ENCODE measurements around the gene TMEM40. TPM values are rescaled to one million over a fixed set of nuclear protein-coding genes. Genes with fewer than 3 reads are reported as not detected.

TMEM40 gene
- polyA plus RNA-seq, 1 experiment, result 0.41 TPM

DNA sequence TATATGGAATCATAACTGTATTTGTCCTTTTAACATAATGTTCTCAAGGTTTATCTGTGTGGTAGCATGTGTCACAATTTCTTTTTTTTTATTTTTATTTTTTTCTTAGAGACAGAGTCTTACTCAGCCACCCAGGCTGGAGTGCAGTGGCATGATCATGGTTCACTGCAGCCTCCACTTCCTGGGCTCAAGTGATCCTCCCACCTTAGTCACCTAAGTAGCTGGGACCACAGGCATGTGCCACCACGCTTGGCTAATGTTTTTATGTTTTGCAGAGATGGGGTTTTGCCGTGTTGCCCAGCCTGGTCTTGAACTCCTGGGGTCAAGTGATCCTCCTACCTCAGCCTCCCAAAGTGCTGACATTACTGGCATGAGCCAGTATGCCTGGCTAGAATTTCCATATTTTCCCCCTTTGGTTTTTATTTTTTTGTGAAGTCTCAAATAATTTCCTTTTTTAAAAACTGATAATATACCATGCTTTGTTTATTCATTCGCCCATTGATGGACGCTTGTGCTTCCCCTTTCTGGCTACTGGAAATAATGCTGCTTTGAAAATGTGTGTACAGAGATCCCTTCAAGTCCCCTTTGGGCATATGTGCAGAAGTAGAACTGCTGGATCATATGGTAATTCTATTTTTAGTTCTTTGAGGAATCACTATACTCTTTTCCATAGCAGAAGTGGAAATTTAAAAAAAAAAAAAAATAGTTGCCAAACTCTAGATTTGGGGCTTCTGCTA lies 28.4 kb downstream of the TMEM40 start:
- Histone ChIP-seq H3K4me3 (ENCODE audit: low read depth, low read length) (no peak overlapping the region), H3K27ac (ENCODE audit: low read depth, low read length) (no peak overlapping the region), H3K27me3 (ENCODE audit: control insufficient read depth, insufficient read depth, low read length) (no peaks in the 10 kb centered on the region), H3K9me3 (ENCODE audit: control insufficient read depth, insufficient read depth, low read length) (no peaks in the 10 kb centered on the region)
- no peak for DNase-seq (ENCODE audit: low read depth, low spot score)
- ChIA-PET CTCF (no interaction called here), POLR2A (no interaction called here)
- TF ChIP-seq, protein P1, sequence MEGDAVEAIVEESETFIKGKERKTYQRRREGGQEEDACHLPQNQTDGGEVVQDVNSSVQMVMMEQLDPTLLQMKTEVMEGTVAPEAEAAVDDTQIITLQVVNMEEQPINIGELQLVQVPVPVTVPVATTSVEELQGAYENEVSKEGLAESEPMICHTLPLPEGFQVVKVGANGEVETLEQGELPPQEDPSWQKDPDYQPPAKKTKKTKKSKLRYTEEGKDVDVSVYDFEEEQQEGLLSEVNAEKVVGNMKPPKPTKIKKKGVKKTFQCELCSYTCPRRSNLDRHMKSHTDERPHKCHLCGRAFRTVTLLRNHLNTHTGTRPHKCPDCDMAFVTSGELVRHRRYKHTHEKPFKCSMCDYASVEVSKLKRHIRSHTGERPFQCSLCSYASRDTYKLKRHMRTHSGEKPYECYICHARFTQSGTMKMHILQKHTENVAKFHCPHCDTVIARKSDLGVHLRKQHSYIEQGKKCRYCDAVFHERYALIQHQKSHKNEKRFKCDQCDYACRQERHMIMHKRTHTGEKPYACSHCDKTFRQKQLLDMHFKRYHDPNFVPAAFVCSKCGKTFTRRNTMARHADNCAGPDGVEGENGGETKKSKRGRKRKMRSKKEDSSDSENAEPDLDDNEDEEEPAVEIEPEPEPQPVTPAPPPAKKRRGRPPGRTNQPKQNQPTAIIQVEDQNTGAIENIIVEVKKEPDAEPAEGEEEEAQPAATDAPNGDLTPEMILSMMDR (IDR thresholded peaks at IDR 0.05; ENCODE audit: low read depth, low read length), result no peak

DNA sequence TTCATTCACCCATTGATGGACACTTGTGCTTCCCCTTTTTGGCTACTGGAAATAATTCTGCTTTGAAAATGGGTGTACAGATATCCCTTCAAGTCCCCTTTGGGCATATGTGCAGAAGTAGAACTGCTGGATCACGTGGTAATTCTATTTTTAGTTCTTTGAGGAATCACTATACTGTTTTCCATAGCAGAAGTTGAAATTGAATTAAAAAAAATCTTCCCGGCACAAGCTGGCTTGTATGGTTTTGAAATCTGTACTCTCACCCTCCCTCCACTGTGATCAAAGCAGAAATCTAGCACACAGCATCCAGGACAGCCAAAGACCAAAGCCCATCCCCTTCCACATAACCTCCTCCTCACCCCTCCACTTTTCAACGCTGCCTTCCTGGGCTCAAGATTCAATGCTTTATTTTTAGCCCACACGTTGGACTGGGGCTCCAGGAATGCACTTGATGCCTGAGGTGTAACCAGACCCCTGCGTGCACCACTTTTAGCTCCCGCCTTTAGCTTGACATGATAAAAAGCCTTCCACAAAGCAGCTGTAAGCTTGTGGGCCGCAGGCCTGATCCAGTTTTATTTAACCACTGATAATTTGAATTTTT lies 29.9 kb downstream of the TMEM40 start:
- TF ChIP-seq, protein P1 (IDR thresholded peaks at IDR 0.05; ENCODE audit: low read depth, low read length), result no peak
- DNase-seq (ENCODE audit: low read depth, low spot score), result no peak
- CTCF ChIA-PET, result interaction anchor here (2.0 kb wide), 1 partner anchor 9 kb away, joined by 18 read pairs; no protein-coding TSS in a partner anchor
- H3K27me3 ChIP-seq (ENCODE audit: control insufficient read depth, insufficient read depth, low read length), result no peaks in the 10 kb centered on the region
- no peak overlapping the region for H3K27ac ChIP-seq (ENCODE audit: low read depth, low read length)
- H3K4me3 ChIP-seq (ENCODE audit: low read depth, low read length), result no peak overlapping the region
- POLR2A ChIA-PET, result interaction anchor here (0.6 to 0.7 kb wide), 2 partner anchors 104 to 142 kb away, joined by 3 to 13 read pairs; no protein-coding TSS in a partner anchor
- H3K9me3 ChIP-seq (ENCODE audit: control insufficient read depth, insufficient read depth, low read length), result no peaks in the 10 kb centered on the region

DNA sequence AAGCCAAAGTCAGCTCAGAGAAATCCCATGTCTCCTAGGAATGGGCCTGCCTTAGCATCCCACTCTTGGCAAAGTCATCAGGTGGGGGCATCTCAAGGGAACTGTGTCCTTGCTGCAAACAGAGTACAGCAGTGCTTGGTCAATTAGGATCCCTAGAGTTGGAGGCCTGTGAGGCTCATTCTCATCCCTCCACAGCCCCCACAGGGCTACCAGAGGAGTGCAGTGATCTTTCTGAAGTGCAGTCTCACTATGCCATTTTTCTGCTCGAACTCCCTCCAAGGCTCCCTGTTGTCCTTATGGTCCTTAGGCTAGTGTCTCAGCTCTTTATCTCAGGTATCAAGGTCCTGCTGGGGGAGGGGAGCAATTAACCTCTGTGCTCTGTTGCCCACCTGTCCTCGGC lies 31.1 kb downstream of the TMEM40 start:
- CTCF ChIA-PET, result interaction anchor here (2.0 kb wide), 1 partner anchor 8 kb away, joined by 18 read pairs; no protein-coding TSS in a partner anchor

DNA sequence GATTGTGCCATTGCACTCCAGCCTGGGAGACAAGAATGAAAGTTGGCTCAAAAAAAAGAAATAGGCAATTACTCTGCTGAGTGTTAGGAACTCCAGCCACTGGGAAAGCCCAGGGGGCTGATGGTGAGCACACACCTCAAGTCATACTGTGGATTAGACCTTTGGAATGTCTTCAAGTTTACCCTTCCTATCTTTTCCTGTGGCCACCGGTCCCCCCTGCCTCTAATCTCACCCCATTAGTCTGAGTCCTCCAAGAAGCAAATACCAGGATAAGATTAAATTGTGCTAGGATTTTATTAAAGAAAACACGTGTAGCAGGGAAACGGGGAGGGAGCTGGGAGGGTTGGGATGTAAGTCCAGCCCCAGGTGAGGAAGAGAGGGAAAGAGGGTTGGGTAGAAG lies 31.6 kb downstream of the TMEM40 start:
- no peak overlapping the region for H3K4me3 ChIP-seq (ENCODE audit: low read depth, low read length)
- DNase-seq (ENCODE audit: low read depth, low spot score), result no peak
- H3K27ac ChIP-seq (ENCODE audit: low read depth, low read length), result no peak overlapping the region
- POLR2A ChIA-PET, result no interaction called here
- CTCF ChIA-PET, result no interaction called here
- no peaks in the 10 kb centered on the region for H3K9me3 ChIP-seq (ENCODE audit: control insufficient read depth, insufficient read depth, low read length)
- TF ChIP-seq, protein P1 (IDR thresholded peaks at IDR 0.05; ENCODE audit: low read depth, low read length), result no peak
- no peaks in the 10 kb centered on the region for H3K27me3 ChIP-seq (ENCODE audit: control insufficient read depth, insufficient read depth, low read length)

More for the DNA sequence above, 31.1 kb downstream of the TMEM40 start:
- no peaks in the 10 kb centered on the region for H3K9me3 ChIP-seq (ENCODE audit: control insufficient read depth, insufficient read depth, low read length)
- POLR2A ChIA-PET, result no interaction called here
- H3K27ac ChIP-seq (ENCODE audit: low read depth, low read length), result no peak overlapping the region
- H3K4me3 ChIP-seq (ENCODE audit: low read depth, low read length), result no peak overlapping the region
- TF ChIP-seq, protein P1 (IDR thresholded peaks at IDR 0.05; ENCODE audit: low read depth, low read length), result no peak
- DNase-seq (ENCODE audit: low read depth, low spot score), result no peak
- H3K27me3 ChIP-seq (ENCODE audit: control insufficient read depth, insufficient read depth, low read length), result no peaks in the 10 kb centered on the region

DNA sequence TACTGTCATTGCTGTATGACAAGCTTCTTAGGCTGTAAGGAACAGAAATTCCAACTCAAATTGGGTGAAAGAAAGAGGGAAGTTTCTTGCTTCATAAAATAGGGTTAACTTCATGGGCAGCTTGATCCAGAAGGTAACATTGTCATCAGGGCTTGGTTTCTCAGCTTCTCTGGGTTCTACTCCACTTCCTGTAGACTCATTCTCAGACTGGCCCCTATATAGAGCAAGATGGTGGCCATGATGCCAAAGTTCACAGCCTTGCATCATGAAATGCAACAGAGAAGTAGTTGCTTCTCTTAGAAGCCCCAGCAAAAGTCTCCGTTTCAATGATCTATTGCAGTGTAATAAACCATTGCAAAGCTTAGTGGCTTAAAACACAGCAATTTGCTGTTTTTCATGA lies 33.6 kb downstream of the TMEM40 start:
- TF ChIP-seq, protein P1 (IDR thresholded peaks at IDR 0.05; ENCODE audit: low read depth, low read length), result no peak
- Histone ChIP-seq H3K27me3 (ENCODE audit: control insufficient read depth, insufficient read depth, low read length) (no peaks in the 10 kb centered on the region), H3K4me3 (ENCODE audit: low read depth, low read length) (no peak overlapping the region), H3K27ac (ENCODE audit: low read depth, low read length) (no peak overlapping the region), H3K9me3 (ENCODE audit: control insufficient read depth, insufficient read depth, low read length) (no peaks in the 10 kb centered on the region)
- DNase-seq (ENCODE audit: low read depth, low spot score), result no peak
- ChIA-PET CTCF (interaction anchor here (0.6 to 1.7 kb wide), 2 partner anchors 19 to 127 kb away, joined by 3 to 7 read pairs; no protein-coding TSS in a partner anchor), POLR2A (interaction anchor here (0.6 kb wide), 1 partner anchor 136 kb away, joined by 6 read pairs; no protein-coding TSS in a partner anchor)

Measured in AG04450 (cell line).